Smooth muscle cell (in vitro differentiated cells): ENCODE results near the gene CASTOR2. TPM values are rescaled to one million over a fixed set of nuclear protein-coding genes. Genes with fewer than 3 reads are reported as not detected.
"Not testable (repeated sequence)": the region's sequence is repeated elsewhere in the genome, so short reads cannot be mapped to it uniquely, and the experiment has no call there.

Source experiments
- DNase-seq: peaks from one replicate; lab custom pipeline; 2025; ENCODE audit not compliant: unreplicated experiment; lab: John Stamatoyannopoulos, UW
- H2AFZ ChIP-seq: fragments of 200-600 bp; sonication (generic); 2 replicates; pipeline ENCODE4 v1.6.0; 2016; ENCODE audit warnings: antibody characterized with exemption, low read depth, mild to moderate bottlenecking
- H3F3A ChIP-seq: fragments of 200-600 bp; sonication (generic); 2 replicates; pipeline ENCODE4 v1.6.0; 2017; ENCODE audit warnings: antibody characterized with exemption, low read depth
- H3K27ac ChIP-seq: fragments of 200-600 bp; sonication (generic); 2 replicates; pipeline ENCODE4 v1.5.1; 2016; ENCODE audit warnings: low read depth, mild to moderate bottlenecking
- H3K27me3 ChIP-seq: fragments of 200-600 bp; sonication (generic); 2 replicates; pipeline ENCODE4 v1.6.1; 2016; ENCODE audit warnings: low read depth, mild to moderate bottlenecking
- H3K36me3 ChIP-seq: fragments of 200-600 bp; sonication (generic); 2 replicates; pipeline ENCODE4 v1.5.1; 2016; ENCODE audit warnings: low read depth
- H3K4me1 ChIP-seq: fragments of 200-600 bp; sonication (generic); 2 replicates; pipeline ENCODE4 v1.5.1; 2016; ENCODE audit warnings: low read depth
- H3K4me2 ChIP-seq: fragments of 200-600 bp; sonication (generic); 2 replicates; pipeline ENCODE4 v1.6.0; 2016; ENCODE audit warnings: mild to moderate bottlenecking
- H3K4me3 ChIP-seq: fragments of 200-600 bp; sonication (generic); 2 replicates; pipeline ENCODE4 v1.5.1; 2016; ENCODE audit warnings: mild to moderate bottlenecking
- H3K79me2 ChIP-seq: fragments of 200-600 bp; sonication (generic); 2 replicates; pipeline ENCODE4 v1.6.0; 2016; ENCODE audit warnings: low read depth, mild to moderate bottlenecking
- H3K9ac ChIP-seq: fragments of 200-600 bp; sonication (generic); 2 replicates; pipeline ENCODE4 v1.6.0; 2016; ENCODE audit warnings: low read depth
- H3K9me3 ChIP-seq: fragments of 200-600 bp; sonication (generic); replicated peaks from 2 replicates; pipeline ENCODE4 v1.5.1; 2016; ENCODE audit warnings: low read depth
- H4K20me1 ChIP-seq: fragments of 200-600 bp; sonication (generic); 2 replicates; pipeline ENCODE4 v1.6.0; 2016; ENCODE audit warnings: low read depth
- WGBS: methylation state at CpG from one replicate; pipeline ENCODE4 v1.1.7; 2016; ENCODE audit warnings: low lambda C conversion rate; 5-methylcytosine and 5-hydroxymethylcytosine counted together
- polyA plus RNA-seq: library from polyadenylated mRNA; unstranded; fragments of >200 nt; fragmentation: Nextera tagmentation; extraction: Ambion mirVana; gene quantifications from 2 replicates; pipeline ENCODE4 v1.2.1, GENCODE V29; 2016
- total RNA-seq: library from RNA; depleted of rRNA; stranded (reverse); fragments of >200 nt; gene quantifications from 2 replicates; pipeline ENCODE4 v1.2.3, GENCODE V29; 2014
- TF ChIP-seq, protein P1 (sequence below): fragments of 200-600 bp; sonication (generic); IDR thresholded peaks from 2 replicates; pipeline ENCODE4 v1.5.1; 2017; ENCODE audit warnings: borderline replicate concordance, mild to moderate bottlenecking, antibody characterized with exemption; ENCODE audit not compliant: insufficient read depth, poor library complexity, severe bottlenecking

The CASTOR2 gene
- total and polyA plus RNA-seq, 2 experiments from 2014 or later: 4.3 to 11.4 TPM

GRCh38 chr7:74975959-74976358 is 11.5 kb downstream of the CASTOR2 start:
- DNase-seq, H3K27ac ChIP-seq, H3K4me1 ChIP-seq, H3K27me3 ChIP-seq, H2AFZ ChIP-seq, H3K9me3 ChIP-seq, H3K9ac ChIP-seq, H3K79me2 ChIP-seq, H3F3A ChIP-seq, H3K4me2 ChIP-seq, H3K4me3 ChIP-seq, H3K36me3 ChIP-seq, H4K20me1 ChIP-seq: not testable (repeated sequence)
- 89% methylated on average over 3 of the region's 7 CpGs for WGBS

GRCh38 chr7:74977523-74977922 is 13.0 kb downstream of the CASTOR2 start:
- not testable (repeated sequence) for H4K20me1 ChIP-seq, H3K27me3 ChIP-seq, H3K36me3 ChIP-seq, DNase-seq, H3K9me3 ChIP-seq, H2AFZ ChIP-seq, H3K27ac ChIP-seq, H3K79me2 ChIP-seq, H3K4me2 ChIP-seq, H3K4me1 ChIP-seq, H3K4me3 ChIP-seq, H3F3A ChIP-seq, H3K9ac ChIP-seq
- 92% methylated on average over 3 of the region's 9 CpGs for WGBS

DNA sequence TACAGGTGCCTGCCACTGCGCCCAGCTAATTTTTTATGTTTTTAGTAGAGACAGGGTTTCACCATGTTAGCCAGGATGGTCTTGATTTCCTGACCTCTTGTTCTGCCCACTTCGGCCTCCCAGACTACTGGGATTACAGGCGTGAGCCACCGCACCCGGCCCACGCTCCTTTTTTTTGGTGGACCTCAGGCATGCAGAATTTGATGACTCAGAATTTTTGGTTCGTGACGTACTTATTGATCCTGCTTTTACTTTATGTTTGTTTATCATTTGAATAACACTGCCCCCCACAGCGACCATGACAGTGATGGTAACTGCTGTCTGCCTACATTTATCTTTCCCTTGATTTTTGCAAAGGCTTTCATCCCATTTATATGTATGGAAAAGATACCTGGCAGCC is 23.9 kb downstream of the CASTOR2 start:
- not testable (repeated sequence) for H3K9ac ChIP-seq, H2AFZ ChIP-seq, H3K27me3 ChIP-seq, H3K27ac ChIP-seq, H3F3A ChIP-seq, H3K79me2 ChIP-seq, DNase-seq, H3K4me3 ChIP-seq, H3K36me3 ChIP-seq, H3K4me1 ChIP-seq, H3K9me3 ChIP-seq, H3K4me2 ChIP-seq
- WGBS: 85% methylated on average over 9 of the region's 9 CpGs
- H4K20me1 ChIP-seq: peaks cover 21% of the 10 kb centered on the region

DNA sequence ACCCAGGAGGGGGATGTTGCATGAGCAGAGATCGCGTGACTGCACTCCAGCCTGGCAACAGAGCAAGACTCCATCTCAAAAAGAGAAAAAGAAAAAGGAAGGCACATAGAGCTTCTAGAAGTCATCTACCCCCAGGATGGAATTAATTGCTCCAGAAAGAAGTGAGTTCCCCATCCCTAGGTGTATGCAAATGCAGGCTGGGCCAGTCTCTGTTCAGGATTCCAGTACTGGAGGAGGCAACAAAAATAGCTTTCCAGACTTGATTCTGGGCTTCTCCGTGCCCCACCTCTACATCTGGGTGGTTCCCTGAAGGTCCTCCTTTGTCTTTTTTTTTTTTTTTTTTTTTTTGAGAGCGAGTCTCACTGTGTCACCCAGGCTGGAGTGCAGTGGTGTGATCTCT is 28.6 kb downstream of the CASTOR2 start:
- no peak overlapping the region for H2AFZ ChIP-seq
- H3K27me3 ChIP-seq: no peaks in the 10 kb centered on the region
- H3K4me3 ChIP-seq: no peak overlapping the region
- no peak overlapping the region for H3K9ac ChIP-seq
- H3K4me1 ChIP-seq: no peaks in the 10 kb centered on the region
- 90% methylated on average over 4 of the region's 4 CpGs for WGBS
- H3F3A ChIP-seq: no peaks in the 10 kb centered on the region
- DNase-seq: no peak
- H3K4me2 ChIP-seq: no peak overlapping the region
- peak overlapping the region; percentile 36 for H3K27ac ChIP-seq
- H3K79me2 ChIP-seq: no peaks in the 10 kb centered on the region
- TF ChIP-seq, protein P1, sequence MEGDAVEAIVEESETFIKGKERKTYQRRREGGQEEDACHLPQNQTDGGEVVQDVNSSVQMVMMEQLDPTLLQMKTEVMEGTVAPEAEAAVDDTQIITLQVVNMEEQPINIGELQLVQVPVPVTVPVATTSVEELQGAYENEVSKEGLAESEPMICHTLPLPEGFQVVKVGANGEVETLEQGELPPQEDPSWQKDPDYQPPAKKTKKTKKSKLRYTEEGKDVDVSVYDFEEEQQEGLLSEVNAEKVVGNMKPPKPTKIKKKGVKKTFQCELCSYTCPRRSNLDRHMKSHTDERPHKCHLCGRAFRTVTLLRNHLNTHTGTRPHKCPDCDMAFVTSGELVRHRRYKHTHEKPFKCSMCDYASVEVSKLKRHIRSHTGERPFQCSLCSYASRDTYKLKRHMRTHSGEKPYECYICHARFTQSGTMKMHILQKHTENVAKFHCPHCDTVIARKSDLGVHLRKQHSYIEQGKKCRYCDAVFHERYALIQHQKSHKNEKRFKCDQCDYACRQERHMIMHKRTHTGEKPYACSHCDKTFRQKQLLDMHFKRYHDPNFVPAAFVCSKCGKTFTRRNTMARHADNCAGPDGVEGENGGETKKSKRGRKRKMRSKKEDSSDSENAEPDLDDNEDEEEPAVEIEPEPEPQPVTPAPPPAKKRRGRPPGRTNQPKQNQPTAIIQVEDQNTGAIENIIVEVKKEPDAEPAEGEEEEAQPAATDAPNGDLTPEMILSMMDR: no peak
- no peaks in the 10 kb centered on the region for H3K9me3 ChIP-seq
- H3K36me3 ChIP-seq: no peaks in the 10 kb centered on the region
- H4K20me1 ChIP-seq: peaks cover 23% of the 10 kb centered on the region

- peaks cover 23% of the 10 kb centered on the region for H4K20me1 ChIP-seq
Measured at GRCh38 chr7:74994869-74995543, 30.5 kb downstream of the CASTOR2 start.

DNA sequence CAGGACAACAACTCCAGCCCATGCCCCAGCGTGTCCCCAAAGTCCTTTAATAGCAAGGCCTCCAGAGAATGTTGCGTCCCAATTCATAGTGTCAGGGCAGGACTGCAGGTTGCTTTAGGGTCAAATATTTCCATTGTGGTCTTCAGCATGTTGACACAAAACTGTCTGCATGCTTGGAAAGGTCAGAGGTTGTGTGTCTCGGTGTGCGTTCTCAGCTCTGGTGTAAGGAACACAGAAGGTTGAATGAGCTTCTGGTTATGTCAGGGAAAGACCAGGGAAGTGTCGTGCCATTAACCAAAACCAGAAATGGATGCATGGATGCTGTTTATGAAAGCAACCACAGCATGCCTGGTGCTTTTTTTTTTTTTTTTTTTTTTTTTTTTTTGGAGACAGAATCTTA is 31.9 kb downstream of the CASTOR2 start:
- H3K9me3 ChIP-seq, H2AFZ ChIP-seq, H3K4me1 ChIP-seq, H3K27ac ChIP-seq, H3F3A ChIP-seq, DNase-seq, H3K9ac ChIP-seq, H3K36me3 ChIP-seq, H3K4me2 ChIP-seq, H3K4me3 ChIP-seq, H3K79me2 ChIP-seq, H3K27me3 ChIP-seq: not testable (repeated sequence)
- 67% methylated on average over 5 of the region's 5 CpGs for WGBS
- H4K20me1 ChIP-seq: peaks cover 30% of the 10 kb centered on the region

More at GRCh38 chr7:74994869-74995543, 30.5 kb downstream of the CASTOR2 start:
- WGBS: 68% methylated on average over 17 of the region's 17 CpGs
- not testable (repeated sequence) for H3K9me3 ChIP-seq, H3K27ac ChIP-seq, DNase-seq, H3K27me3 ChIP-seq, H3K9ac ChIP-seq, H3K4me3 ChIP-seq, H3K4me2 ChIP-seq, H3K79me2 ChIP-seq, H3K36me3 ChIP-seq, H3F3A ChIP-seq, H3K4me1 ChIP-seq, H2AFZ ChIP-seq

- H3K4me2 ChIP-seq, H3K79me2 ChIP-seq, DNase-seq, H3K9ac ChIP-seq, H3K4me3 ChIP-seq, H3K4me1 ChIP-seq, H3K27ac ChIP-seq, H3K27me3 ChIP-seq, H3K9me3 ChIP-seq, H2AFZ ChIP-seq, H3F3A ChIP-seq, H3K36me3 ChIP-seq: not testable (repeated sequence)
- H4K20me1 ChIP-seq: peaks cover 20% of the 10 kb centered on the region
- 73% methylated on average over 8 of the region's 8 CpGs for WGBS
Measured at GRCh38 chr7:74997811-74998210, 33.3 kb downstream of the CASTOR2 start.

DNA sequence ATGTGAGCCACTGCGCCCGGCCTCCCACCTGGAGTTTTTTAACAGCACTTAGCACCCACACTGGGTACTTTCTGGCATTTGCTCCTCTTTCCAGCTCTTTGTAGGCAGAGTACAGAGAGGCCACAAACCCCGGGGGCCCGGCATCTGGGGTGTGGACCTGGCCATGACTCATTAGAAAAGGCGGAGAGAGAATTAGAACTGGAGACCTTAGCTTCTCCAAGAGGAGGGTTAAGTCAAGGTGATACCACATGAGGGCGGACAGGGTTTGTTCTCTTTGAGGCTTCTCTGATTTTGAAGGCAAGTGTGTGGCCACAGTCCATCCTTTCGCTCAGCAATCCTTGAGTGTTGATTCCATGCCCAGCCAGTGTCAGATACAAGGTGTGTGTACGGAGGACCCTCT is 36.9 kb downstream of the CASTOR2 start:
- H3F3A ChIP-seq, H3K27me3 ChIP-seq, H2AFZ ChIP-seq, H3K4me1 ChIP-seq, H3K4me3 ChIP-seq, H3K36me3 ChIP-seq, H3K9me3 ChIP-seq, H3K4me2 ChIP-seq, H3K79me2 ChIP-seq, DNase-seq, H3K9ac ChIP-seq, H3K27ac ChIP-seq: not testable (repeated sequence)
- 69% methylated on average over 8 of the region's 8 CpGs for WGBS
- peaks cover 11% of the 10 kb centered on the region for H4K20me1 ChIP-seq
